Measurements from ENCODE around the gene AADACL4.

The AADACL4 gene

DNA sequence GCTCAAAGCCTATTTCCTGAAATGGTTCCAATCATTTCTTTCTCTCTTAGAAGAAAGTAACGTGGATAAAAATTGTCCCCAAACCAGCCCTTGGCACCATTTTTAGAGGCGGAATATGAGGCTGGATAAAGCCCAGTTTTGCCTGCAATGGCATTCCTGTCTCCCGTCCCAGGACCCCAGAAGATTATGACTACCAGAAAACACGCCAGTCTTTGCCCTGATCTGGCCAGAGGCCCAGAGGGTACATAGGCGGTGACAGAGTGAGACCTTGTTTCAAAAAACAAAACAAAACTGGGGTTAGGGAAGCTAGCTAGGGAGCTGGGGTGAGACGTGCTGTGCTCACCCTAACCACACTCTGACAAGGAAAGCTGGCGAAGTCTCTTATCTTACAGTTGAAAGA, at the start of gene AADACL4:
Gene AADACL4, plus strand, starts transcription at position 301 of the 400 bp plus-strand sequence. CDS start 462 bp downstream, outside the sequence.
- in situ Hi-C loops (cut with MboI; ENCODE audit: low sequenced_read_pairs) = loop anchor here (25.0 kb wide), 1 partner anchor 531 kb away; no protein-coding TSS in a partner anchor

DNA sequence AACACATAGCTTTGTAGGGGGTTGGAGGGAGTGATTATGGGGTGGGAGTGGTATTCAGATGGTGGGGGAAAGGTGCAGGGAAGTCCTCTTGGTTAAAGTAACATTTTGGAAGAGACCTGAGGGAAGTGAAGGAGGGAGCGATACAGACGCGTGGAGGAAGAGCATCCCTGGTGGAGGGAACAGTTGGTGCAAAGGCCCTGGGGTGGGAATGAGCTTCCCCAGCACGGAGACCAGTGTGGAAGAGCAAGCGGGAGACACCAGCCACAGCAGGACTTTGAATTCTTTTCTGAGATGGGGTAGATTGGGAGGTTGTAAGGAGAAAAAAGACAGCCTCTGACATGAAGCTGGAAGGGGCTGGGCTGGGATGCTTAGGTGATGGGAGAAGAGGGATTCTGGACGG, 49.4 kb upstream of the AADACL4 start:
- in situ Hi-C loops (cut with MboI; ENCODE audit: low sequenced_read_pairs) = no loop called here

DNA sequence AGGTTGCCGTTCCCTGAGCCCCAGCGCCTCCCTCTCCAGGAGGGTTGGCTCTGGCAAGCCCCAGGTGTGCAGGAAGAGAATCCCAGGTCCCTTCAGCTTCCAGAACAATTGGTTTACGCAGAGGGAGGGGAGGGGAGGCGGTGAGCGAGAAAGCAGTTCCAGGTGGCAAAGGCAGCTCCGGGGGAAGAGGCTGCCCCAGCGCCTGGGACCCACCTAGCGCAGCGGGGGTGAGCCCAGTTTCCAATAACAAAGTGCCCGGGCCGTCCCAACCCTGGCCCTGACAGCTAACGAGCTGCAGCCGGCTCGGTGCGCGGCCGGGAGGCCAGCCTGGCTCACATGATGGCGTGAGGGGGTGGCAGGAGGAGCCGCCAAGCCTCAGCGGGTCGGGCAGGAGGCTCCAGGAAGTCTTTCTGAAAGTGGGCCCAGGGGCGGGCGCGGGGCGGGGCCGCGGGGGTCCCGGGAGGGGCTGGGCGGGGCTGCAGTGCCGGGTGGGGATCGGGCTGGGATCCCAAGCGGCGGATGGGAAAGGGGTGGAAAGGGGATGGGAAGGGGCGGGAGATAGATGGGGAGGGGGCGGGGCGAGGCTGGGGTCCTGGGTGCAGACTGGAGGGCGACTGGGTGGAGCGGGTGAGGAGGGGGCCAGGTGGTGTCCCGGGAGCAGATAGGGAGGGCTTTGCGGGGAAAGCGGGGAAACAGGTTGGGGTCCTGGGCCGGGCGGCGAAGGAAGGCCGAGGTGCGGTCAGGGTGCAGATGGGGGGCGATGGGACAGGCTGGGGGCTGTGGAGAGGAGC, 48.7 kb upstream of the AADACL4 start:
- in situ Hi-C loops (cut with MboI; ENCODE audit: low sequenced_read_pairs) = no loop called here

DNA sequence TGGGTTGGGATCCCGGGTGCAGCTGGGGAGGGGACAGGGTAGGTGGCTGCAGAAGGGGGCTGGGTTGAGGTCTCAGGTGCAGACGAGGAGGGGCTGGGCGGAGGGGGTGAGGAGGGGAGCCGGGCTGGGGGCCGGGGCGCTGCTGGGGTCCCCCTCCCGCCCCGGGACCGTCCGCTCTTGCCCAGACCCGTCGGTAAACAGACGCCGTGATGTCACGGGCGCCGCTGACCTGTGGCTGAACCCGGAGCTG, 48.2 kb upstream of the AADACL4 start:
- in situ Hi-C loops (cut with MboI; ENCODE audit: low sequenced_read_pairs) = no loop called here

DNA sequence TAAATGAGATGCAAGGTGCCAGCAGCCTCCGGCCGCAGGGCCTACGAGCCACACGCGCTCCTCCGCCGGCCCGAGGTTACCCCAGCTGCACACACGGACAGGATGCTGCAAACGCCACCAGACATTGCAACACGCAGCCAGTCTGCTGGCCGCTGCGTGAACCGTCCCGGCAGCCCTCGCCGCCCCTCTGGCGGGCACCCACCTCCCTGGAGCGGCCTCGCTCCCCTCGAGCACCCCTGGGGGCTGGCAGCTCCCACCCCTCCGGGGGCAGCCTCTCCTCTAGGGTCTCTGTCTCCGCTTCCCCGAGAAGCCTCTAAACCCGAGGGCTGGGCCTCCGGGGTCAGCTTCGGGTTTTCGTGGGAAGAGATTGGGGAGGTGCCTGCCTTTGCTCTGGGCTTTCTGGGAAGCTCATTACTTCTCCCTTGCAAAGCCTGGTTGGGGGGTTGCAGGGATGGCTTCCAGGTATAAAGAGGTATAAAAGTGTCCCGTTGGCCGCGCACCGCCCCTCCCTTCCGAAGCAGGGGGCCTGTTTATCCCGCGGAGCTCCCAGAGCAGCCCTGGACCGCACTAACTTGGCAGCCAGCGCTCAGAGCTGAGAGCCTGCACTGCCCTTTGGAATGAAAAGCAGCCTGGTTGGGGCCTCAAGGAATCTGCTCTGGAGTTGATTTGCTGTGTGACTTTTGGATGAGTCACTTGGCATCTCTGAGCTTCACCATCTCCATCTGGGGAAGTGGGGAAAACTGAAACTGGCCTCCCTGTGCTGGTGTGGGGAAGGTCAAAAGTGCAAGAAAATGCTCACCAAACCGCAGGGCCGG, 47.7 kb upstream of the AADACL4 start:
- in situ Hi-C loops (cut with MboI; ENCODE audit: low sequenced_read_pairs) = no loop called here

DNA sequence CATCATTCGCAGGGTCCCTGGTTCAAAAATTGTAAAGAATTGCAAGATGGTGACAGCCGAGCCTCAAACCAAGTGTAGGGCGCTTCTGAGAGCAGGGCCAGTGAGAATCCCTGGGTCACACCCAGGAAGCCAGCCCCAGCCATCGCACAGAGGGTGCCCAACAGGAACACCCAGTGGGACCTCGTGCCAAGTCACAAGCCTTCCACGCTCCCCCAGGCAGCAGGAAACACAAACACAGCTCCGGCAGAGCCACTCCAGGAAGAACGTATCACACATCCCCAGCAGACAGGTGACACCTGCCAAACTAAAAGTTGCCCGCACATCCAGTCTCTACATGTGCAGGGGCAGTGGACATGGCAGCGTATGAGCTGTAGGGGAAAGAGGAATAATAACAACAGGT, 46.1 kb upstream of the AADACL4 start:
- in situ Hi-C loops (cut with MboI; ENCODE audit: low sequenced_read_pairs) = no loop called here

DNA sequence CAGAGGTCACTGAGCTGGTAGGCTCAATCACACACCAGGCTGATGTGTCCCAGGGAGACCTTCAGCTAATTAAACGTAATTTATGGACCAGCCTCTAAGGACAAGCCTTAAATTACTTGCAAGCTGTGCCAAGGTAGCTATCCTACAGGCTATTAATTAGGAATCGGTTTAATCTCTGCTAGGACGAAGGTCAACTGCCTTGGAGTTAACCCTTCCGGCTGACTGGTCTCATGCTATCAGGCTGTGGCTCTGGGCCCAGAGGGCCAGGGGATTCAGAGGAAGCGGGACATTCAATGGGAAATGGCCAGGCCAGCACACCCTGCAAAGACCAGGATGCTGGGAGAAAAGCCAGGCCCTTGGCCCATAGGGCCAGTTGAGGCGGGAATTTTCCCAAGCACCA, 44.9 kb upstream of the AADACL4 start:
- in situ Hi-C loops (cut with MboI; ENCODE audit: low sequenced_read_pairs) = no loop called here

DNA sequence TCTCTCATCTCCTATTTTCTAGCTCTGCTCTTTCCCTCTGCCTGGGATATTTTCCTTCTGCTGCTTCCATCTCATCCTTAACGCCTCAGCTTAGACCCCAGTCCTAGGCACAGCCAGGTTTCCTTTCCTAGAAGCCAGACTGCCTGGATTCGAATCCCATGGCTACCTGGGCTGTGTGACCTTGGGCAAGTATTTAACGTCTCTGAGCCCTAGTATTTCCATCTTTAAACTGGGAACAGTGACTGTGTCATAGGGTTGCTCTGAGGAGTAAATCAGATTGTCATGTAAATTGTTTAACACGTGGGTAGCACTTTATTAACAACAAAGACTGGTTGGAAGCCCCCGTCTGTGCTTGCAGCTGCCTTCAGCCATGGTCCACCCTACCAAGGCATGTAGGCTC, 44.2 kb upstream of the AADACL4 start:
- in situ Hi-C loops (cut with MboI; ENCODE audit: low sequenced_read_pairs) = no loop called here

DNA sequence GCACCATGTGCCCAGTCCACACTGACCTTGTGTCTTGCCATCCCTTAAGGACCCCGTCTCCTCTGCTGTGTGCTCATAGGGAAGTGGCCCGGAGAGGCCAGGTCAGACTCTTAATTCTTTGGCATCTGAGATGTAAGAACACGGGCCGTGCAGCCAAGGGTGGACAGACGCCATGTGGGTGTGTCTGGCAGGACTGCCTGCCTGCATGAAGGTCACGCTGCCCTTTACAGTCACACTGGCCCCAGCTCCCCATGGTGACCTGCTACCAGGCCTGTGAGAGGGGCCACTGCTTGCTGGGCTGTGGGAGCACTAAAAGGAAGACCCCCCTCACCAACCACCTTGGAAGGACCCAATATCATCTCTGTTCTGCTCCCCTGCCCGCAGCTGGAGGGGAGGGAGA, 43.5 kb upstream of the AADACL4 start:
- in situ Hi-C loops (cut with MboI; ENCODE audit: low sequenced_read_pairs) = no loop called here

DNA sequence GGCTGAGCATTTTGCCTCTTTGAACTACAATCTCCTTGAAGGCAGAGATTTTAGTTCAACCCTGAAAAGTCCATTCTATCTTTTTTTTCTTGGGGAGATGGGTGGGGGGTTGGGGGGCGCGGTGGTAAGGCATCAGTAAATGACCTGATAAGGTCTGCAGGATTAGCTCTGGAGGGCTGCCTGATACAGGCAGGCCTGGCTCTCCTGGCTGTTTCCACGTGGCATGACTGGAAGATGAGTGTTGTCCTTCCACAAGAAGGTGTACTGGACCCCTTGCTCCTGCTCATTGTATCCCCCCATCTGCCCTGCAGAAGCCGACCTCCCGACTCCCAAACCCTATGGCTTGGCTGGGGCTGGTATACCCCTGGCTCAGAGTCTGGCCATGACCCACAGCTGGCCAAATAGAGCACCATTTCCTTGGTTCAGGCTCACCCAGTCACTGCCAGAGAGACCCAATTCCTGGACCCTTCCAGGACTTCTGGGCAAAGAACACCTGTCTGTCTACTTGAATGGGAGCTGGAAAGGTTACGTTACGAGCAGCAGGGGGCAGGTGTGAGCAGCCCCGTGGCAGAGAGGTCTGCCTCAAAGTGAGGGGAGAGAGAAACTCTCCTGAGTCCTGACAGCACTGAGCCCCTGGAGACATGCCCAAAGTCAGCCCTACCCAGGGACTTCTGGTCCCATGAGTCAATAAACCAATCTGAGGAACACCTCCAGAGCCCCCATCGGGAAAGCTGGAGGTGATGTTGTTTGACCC, 42.8 kb upstream of the AADACL4 start:
- in situ Hi-C loops (cut with MboI; ENCODE audit: low sequenced_read_pairs) = no loop called here

DNA sequence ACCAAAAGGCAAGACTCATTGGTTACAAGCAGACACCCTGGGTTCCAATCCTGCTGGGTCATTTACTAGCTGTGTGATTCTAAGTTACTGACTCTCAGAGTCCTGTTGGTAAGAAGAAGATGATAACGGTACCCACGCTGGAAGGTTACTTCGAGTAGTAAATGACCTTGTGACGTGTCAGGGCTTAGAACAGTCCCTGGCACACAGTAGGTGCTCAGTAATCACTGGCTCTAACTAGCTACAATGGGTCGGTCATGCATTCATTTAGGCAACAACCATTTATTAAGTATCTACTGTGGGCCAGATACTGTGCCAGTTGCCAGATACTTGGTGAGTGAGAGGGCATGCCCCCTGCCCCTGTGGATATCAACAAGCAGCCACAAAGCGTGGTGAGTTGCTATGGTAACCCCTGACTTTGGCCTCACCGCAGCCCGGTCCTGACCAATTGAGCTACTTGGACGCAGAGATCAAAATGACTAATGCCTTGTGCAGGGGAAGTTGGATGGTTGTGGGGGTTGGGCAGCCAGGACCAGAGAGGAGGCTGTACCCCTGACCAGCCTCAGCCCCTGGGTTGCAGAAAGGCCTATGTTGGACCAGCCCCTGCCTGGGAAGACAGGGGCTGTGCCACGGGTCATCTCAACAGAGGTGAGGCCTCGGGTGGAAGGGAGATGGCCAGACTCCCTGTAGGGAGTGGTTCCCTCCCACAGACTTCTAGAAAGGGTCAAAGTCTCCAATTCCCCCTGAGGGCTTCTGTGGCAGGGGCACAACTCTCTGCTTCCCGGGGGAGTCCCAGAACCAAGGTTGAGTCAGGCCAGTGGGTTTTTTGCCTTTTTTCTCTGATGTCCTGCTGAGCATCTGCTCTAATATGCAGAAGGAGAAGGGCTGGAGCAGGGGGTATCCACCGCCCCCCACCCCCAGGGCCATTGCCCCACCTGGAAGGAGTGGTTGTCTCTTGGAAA, 41.9 kb upstream of the AADACL4 start:
- in situ Hi-C loops (cut with MboI; ENCODE audit: low sequenced_read_pairs) = no loop called here

DNA sequence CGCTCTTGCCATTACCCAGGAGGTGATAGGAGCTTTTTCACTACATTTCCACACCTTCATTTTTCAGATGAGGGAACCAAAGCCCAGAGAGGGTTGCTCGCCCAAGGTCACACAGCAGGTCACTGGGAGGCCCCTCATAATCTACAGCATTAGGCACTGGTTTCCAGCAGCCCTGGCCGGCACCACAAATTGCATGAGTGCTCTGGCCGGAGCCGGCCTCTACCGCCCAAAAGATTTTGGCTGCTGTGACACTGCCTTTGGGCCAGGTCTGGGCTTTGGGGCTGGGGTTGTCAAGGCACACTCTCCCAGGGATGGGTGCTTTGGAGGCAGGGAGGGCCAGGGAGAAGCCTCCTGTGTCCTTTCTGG, 41.2 kb upstream of the AADACL4 start:
- in situ Hi-C loops (cut with MboI; ENCODE audit: low sequenced_read_pairs) = no loop called here

DNA sequence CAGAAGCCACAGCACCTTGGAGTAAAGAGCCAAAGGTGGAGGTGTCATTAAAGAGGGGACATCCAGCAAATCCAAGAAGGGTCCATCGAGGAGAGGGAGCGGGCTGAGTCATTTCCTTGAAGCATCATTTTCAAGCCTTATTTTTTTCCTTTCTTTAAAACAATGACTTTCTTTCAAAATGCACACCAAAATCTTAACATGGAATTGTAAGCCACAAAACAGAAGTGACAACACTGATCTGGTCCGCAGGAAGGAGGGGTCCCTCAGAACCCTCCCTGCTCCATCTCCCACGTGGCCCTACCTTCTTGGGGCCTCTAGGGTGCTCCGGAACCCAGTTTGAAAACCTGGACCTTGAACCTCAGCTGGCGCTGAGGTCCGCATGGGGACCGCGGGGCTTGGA, 40.7 kb upstream of the AADACL4 start:
- in situ Hi-C loops (cut with MboI; ENCODE audit: low sequenced_read_pairs) = no loop called here

DNA sequence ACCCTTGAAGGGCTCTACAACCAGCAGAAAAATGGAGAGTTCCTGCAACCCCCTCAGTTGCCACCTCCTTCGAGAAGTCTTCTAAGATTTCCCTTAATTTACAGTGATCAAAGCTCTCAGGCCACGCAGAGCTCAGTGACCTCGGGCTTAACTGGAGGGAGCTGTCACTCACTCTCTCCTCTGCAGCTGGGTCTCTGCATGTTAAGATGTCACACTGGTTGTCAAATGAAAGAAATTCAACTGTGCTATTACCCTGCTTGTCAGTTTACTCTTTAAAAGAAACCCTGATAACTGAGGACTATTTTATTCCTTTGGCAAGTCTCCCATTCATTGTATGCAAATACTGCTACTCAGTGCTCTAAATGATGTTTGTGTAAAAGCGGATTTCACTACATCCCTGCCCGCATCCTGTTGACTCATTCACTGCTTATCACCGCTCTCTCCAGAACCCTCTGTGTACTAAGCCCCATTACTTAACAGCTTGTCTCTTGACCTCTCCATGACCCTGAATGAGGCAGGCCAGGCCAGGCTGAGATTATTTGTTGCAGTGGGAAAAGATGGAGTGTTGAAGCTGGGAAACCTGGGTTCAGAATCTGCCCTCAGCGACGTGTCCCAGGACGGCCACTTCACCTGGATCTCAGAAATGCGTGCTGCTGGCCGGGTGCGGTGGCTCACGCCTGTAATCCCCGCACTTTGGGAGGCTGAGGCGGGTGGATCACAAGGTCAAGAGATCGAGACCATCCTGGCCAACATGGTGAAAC, 39.6 kb upstream of the AADACL4 start:
- in situ Hi-C loops (cut with MboI; ENCODE audit: low sequenced_read_pairs) = no loop called here

DNA sequence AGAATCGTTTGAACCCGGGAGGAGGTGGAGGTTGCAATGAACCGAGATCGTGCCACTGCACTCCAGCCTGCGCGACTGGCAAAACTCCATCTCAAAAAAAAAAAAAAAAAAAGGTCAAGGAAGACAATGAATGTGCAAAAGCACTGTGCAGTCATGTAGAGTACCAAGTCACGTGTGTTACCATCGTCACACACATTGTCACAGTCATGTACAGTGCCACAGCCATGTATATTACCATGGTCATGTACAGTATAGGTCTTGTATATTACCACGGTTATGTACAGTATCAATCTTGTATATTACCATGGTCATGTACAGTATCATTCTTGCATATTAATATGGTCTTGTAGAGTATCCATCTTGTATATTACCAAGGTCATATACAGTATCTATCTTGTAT, 38.9 kb upstream of the AADACL4 start:
- in situ Hi-C loops (cut with MboI; ENCODE audit: low sequenced_read_pairs) = no loop called here

DNA sequence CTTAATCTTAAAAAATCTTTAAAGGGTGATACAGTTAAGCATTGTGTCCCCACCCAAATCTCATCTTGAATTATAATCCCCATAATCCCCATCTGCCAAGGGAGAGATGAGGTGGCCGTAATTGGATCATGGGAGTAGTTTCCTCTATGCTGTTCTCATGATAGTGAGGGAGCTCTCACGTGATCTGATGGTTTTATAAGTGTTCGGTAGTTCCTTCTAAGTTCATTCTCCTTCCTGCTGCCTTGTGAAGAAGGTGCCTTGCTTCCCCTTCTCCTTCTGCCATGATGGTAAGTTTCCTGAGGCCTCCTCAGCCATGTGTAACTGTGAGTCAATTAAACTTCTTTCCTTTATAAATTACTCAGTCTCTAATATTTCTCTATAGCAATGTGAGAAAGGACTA, 36.6 kb upstream of the AADACL4 start:
- in situ Hi-C loops (cut with MboI; ENCODE audit: low sequenced_read_pairs) = no loop called here

DNA sequence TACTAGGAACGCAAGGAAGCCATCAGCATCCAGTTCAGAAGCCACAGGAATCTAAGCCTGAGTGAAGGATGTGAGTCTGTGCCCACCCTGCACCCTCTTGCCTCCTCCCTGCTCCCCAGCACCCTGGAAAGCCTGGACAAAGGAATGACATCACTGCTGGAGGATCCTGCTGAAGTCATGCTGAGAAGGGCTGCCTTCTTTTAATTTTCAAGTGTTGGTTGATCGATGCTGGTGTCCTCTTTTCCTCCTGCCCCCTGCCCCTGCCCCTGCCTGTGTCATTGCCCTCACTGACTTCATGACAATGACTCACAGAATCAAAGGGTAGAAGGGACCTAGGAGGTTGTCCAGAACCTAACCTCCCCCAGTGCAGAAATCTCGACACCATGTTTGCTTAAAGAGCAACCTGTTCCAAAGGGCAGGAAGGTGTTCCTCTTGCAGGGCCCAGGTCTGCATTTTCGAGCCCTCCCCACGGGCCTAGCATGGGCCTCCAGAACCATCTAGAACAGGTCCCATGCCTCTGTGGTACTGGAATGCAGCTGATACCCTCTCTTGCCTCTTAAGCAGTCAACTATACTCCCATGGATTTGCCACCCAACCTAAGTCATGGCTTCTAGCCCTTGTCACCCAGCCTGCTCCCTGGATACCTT, 35.5 kb upstream of the AADACL4 start:
- in situ Hi-C loops (cut with MboI; ENCODE audit: low sequenced_read_pairs) = no loop called here

DNA sequence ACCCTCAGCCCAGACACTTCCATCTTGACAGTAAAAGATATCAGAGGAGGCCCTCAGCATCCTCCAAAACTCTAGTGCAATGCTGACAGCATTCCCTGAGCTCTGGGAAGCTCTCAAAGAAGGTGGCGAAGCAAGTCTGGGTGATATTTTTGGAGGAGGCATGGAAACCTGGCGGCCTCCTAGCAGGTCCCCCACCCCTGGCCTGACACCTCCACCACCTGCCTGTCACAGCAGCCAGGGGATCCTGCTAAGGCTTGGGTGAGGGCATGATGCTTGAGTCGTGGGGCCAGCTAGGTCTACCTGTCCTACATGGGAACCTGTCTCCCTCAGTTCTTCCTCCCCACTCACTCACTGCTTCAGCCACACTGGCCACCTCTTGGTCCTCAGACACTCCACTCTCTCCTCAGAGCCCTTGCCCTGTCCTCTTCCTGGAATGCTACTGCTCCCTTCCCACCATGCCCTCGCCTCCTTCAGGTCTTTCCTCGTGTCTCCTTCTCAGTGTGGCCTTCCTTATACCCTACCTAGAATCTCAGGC, 34.3 kb upstream of the AADACL4 start:
- in situ Hi-C loops (cut with MboI; ENCODE audit: low sequenced_read_pairs) = no loop called here

DNA sequence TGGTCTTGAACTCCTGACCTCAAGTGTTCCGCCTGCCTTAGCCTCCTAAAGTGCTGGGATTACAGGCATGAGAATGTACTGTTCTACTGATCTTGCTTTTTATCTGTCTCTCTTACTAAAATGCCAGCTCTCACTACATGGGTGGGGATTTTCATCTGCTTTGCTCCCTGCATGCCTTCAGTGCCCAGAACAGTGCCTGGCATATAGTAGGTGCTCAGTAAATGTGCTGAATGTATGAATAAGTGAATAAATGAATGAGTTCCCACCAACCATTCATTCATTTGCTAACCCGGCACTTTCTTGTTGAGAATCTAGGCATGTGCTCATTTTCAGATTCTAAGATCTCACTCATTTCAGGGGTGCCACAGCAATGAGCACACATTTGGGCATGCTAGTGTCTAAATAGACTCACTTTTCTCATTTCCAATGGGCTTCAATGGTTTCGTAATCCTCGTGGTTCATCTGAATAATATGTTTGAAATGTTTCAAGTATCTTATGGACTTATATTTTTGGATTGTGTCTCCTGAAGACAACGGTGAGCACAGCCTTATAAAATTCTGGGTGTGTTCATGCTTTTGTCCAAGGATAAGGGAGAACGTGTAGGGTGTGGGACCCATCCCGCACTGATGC, 33.5 kb upstream of the AADACL4 start:
- in situ Hi-C loops (cut with MboI; ENCODE audit: low sequenced_read_pairs) = no loop called here

Data from HL-60/S4 treated with phorbol 12-myristate 13-acetate at 8.2 ng/mL for 4 days and 3 days (cell line).